Astrocyte (in vitro differentiated cells and primary cell): ENCODE data around the gene ASPSCR1. TPM values are rescaled to one million over a fixed set of nuclear protein-coding genes. Genes with fewer than 3 reads are reported as not detected.

Experiments used
- DNase-seq: peaks from one replicate; pipeline ENCODE4 v3.0.0-alpha.2; 2010; ENCODE audit warnings: low read depth
- FAIRE-seq: peaks from 2 replicates; lab custom pipeline; 2011; peaks lifted over from hg19 to GRCh38; lab: Jason Lieb, UNC
- H2AFZ ChIP-seq: 2 replicates; pipeline ENCODE4 v1.6.0; 2012; ENCODE audit warnings: low read depth, low read length, inconsistent platforms
- H3K27ac ChIP-seq: 2 replicates; pipeline ENCODE4 v1.5.1; 2011; ENCODE audit warnings: low read depth, low read length, inconsistent platforms
- H3K27me3 ChIP-seq: 2 replicates; pipeline ENCODE4 v1.6.0; 2011; ENCODE audit warnings: low read length, inconsistent platforms; ENCODE audit not compliant: insufficient read depth
- H3K36me3 ChIP-seq: 2 replicates; pipeline ENCODE4 v1.5.1; 2011; ENCODE audit warnings: low read length, inconsistent platforms; ENCODE audit not compliant: insufficient read depth
- H3K4me1 ChIP-seq: 2 replicates; pipeline ENCODE4 v1.5.1; 2011; ENCODE audit warnings: low read length, inconsistent platforms; ENCODE audit not compliant: insufficient read depth
- H3K4me2 ChIP-seq: 2 replicates; pipeline ENCODE4 v1.6.0; 2012; ENCODE audit warnings: low read length, inconsistent platforms
- H3K4me3 ChIP-seq: 2 replicates; pipeline ENCODE4 v1.5.1; 2011; ENCODE audit warnings: low read depth, mild to moderate bottlenecking, low read length, inconsistent platforms; ENCODE audit not compliant: insufficient read depth
- H3K79me2 ChIP-seq: 2 replicates; pipeline ENCODE4 v1.6.0; 2012; ENCODE audit warnings: mild to moderate bottlenecking, low read length, inconsistent platforms; ENCODE audit not compliant: insufficient read depth
- H3K9ac ChIP-seq: 2 replicates; pipeline ENCODE4 v1.6.0; 2012; ENCODE audit warnings: mild to moderate bottlenecking, low read length, inconsistent platforms
- H3K9me3 ChIP-seq: 2 replicates; pipeline ENCODE4 v1.5.1; 2012; ENCODE audit warnings: low read depth, mild to moderate bottlenecking, low read length, inconsistent platforms; ENCODE audit not compliant: insufficient read depth
- H4K20me1 ChIP-seq: 2 replicates; pipeline ENCODE4 v1.6.0; 2012; ENCODE audit warnings: low read length, inconsistent platforms; ENCODE audit not compliant: insufficient read depth
- H3K27ac Mint-ChIP-seq: one replicate; pipeline ENCODE4 v1.8.0; 2021; ENCODE audit warnings: mild to moderate bottlenecking, mixed read lengths; ENCODE audit not compliant: unreplicated experiment
- H3K27me3 Mint-ChIP-seq: one replicate; pipeline ENCODE4 v1.8.0; 2021; ENCODE audit warnings: low read depth, mixed read lengths; ENCODE audit not compliant: unreplicated experiment
- H3K36me3 Mint-ChIP-seq: one replicate; pipeline ENCODE4 v1.8.0; 2021; ENCODE audit warnings: low read depth, mixed read lengths; ENCODE audit not compliant: unreplicated experiment
- H3K4me1 Mint-ChIP-seq: one replicate; pipeline ENCODE4 v1.8.0; 2021; ENCODE audit warnings: low read depth, mixed read lengths; ENCODE audit not compliant: unreplicated experiment
- H3K4me3 Mint-ChIP-seq: one replicate; pipeline ENCODE4 v1.8.0; 2021; ENCODE audit warnings: mild to moderate bottlenecking, moderate library complexity, mixed read lengths; ENCODE audit not compliant: unreplicated experiment
- H3K9me3 Mint-ChIP-seq: one replicate; pipeline ENCODE4 v1.8.0; 2021; ENCODE audit warnings: mild to moderate bottlenecking, mixed read lengths; ENCODE audit not compliant: unreplicated experiment
- CTCF ChIP-seq: IDR thresholded peaks from 2 replicates; pipeline ENCODE4 v1.5.1; 2011; ENCODE audit warnings: low read depth, mild to moderate bottlenecking, inconsistent platforms, low read length, moderate library complexity; ENCODE audit not compliant: insufficient read depth
- EZH2 ChIP-seq: IDR thresholded peaks from 2 replicates; pipeline ENCODE4 v1.6.1; 2012; ENCODE audit warnings: mild to moderate bottlenecking, low read length, inconsistent platforms; ENCODE audit not compliant: insufficient read depth
- total RNA-seq: library from RNA; stranded (reverse); gene quantifications from 2 replicates; pipeline ENCODE4 v1.2.1, GENCODE V29; 2021

The ASPSCR1 gene
- total RNA-seq, 1 donor from 2014 or later: 25.5 TPM

- DNase-seq (no peak), FAIRE-seq (no peak)
- Mint-ChIP-seq H3K36me3 (no peaks in the 10 kb centered on the region), H3K27me3 (peaks cover 25% of the 10 kb centered on the region), H3K9me3 (no peaks in the 10 kb centered on the region), H3K4me3 (peak overlapping the region; percentile 60), H3K27ac (no peak overlapping the region), H3K4me1 (no peaks in the 10 kb centered on the region)
- no peak overlapping the region for H3K4me3 ChIP-seq
- no peak overlapping the region for H2AFZ ChIP-seq
- H3K27me3 ChIP-seq: peaks cover 46% of the 10 kb centered on the region
- H3K9me3 ChIP-seq: no peaks in the 10 kb centered on the region
- no peak overlapping the region for H3K4me2 ChIP-seq
- H3K4me1 ChIP-seq: peaks cover 3% of the 10 kb centered on the region
- no peaks in the 10 kb centered on the region for H3K36me3 ChIP-seq
- TF ChIP-seq EZH2 (no peak), CTCF (no peak)
- H3K9ac ChIP-seq: no peak overlapping the region
- no peak overlapping the region for H3K27ac ChIP-seq
- H4K20me1 ChIP-seq: peaks cover 7% of the 10 kb centered on the region
- no peaks in the 10 kb centered on the region for H3K79me2 ChIP-seq
Measured at GRCh38 chr17:81962499-81963441, 14.7 kb upstream of the ASPSCR1 start.

GRCh38 chr17:81964081-81964849 is 13.2 kb upstream of the ASPSCR1 start:
- no peaks in the 10 kb centered on the region for H3K36me3 ChIP-seq
- H3K4me2 ChIP-seq: no peak overlapping the region
- FAIRE-seq (no peak), DNase-seq (no peak)
- H3K4me3 ChIP-seq: no peak overlapping the region
- no peaks in the 10 kb centered on the region for H3K9me3 Mint-ChIP-seq
- no peak overlapping the region for H2AFZ ChIP-seq
- peaks cover 12% of the 10 kb centered on the region for H3K27me3 Mint-ChIP-seq
- no peak for TF ChIP-seq CTCF
- TF ChIP-seq EZH2: no peak
- no peaks in the 10 kb centered on the region for H3K36me3 Mint-ChIP-seq
- no peak overlapping the region for H3K9ac ChIP-seq
- H3K4me1 ChIP-seq: peaks cover 7% of the 10 kb centered on the region
- H3K4me1 Mint-ChIP-seq: peaks cover 2% of the 10 kb centered on the region
- no peak overlapping the region for H3K27ac ChIP-seq
- no peaks in the 10 kb centered on the region for H3K79me2 ChIP-seq
- no peaks in the 10 kb centered on the region for H4K20me1 ChIP-seq
- H3K27me3 ChIP-seq: peaks cover 37% of the 10 kb centered on the region
- H3K9me3 ChIP-seq: no peaks in the 10 kb centered on the region
- no peak overlapping the region for H3K4me3 Mint-ChIP-seq
- no peak overlapping the region for H3K27ac Mint-ChIP-seq
